IMR-90 (cell line): Measurements from ENCODE around the gene CCDC27. TPM values are rescaled to one million over a fixed set of nuclear protein-coding genes. Genes with fewer than 3 reads are reported as not detected.

Source experiments
- ATAC-seq: fragments of 200-7000 bp; cut with Tn5 transposase; 2 replicates; pipeline ENCODE4 v1.9.1; 2020; ENCODE audit warnings: low read depth, mild to moderate bottlenecking, moderate library complexity
- BruUV-seq: library from RNA; stranded (reverse); fragments of 400-500 nt; replicated peaks from 2 replicates; lab custom pipeline; 2021; lab: Mats Ljungman, UMichigan
- CTCF ChIA-PET: fragments of 300-600 bp; formaldehyde crosslinking; extraction: SDS; loops from one replicate; lab custom pipeline; 2021; ENCODE audit warnings: antibody characterized with exemption; lab: Yijun Ruan, JAX
- POLR2A ChIA-PET: fragments of 300-600 bp; sonication (Branson Sonifier 250); formaldehyde crosslinking; loops from one replicate; lab custom pipeline; 2022; ENCODE audit warnings: antibody characterized with exemption; ENCODE audit not compliant: unreplicated experiment; lab: Charles Lee
- DNase-seq: peaks from one replicate; pipeline ENCODE4 v3.0.0; 2013
- H2AFZ ChIP-seq: replicated peaks from 2 replicates; pipeline ENCODE3; 2013; ENCODE audit warnings: low read length, mild to moderate bottlenecking; ENCODE audit not compliant: poor library complexity
- H2AK5ac ChIP-seq: 2 replicates; pipeline ENCODE4 v1.6.1; 2013; ENCODE audit warnings: low read depth, low read length, inconsistent platforms
- H2AK9ac ChIP-seq: replicated peaks from 2 replicates; pipeline ENCODE3; 2013; ENCODE audit warnings: mild to moderate bottlenecking, low read depth, low read length, moderate library complexity; ENCODE audit not compliant: poor library complexity
- H2BK120ac ChIP-seq: 2 replicates; pipeline ENCODE4 v1.6.1; 2013; ENCODE audit warnings: low read depth, low read length, inconsistent platforms
- H2BK15ac ChIP-seq: 3 replicates; pipeline ENCODE4 v1.6.1; 2013; ENCODE audit warnings: low read depth, low read length, inconsistent platforms
- H2BK20ac ChIP-seq: 2 replicates; pipeline ENCODE4 v1.6.1; 2013; ENCODE audit warnings: low read depth, mild to moderate bottlenecking, inconsistent platforms, low read length, moderate library complexity
- H2BK5ac ChIP-seq: 2 replicates; pipeline ENCODE4 v1.6.1; 2013; ENCODE audit warnings: mild to moderate bottlenecking, low read depth, low read length, inconsistent platforms; ENCODE audit not compliant: poor library complexity, severe bottlenecking
- H3K14ac ChIP-seq: replicated peaks from 2 replicates; pipeline ENCODE4 v1.6.1; 2013; ENCODE audit warnings: low read depth, low read length, inconsistent platforms
- H3K18ac ChIP-seq: 2 replicates; pipeline ENCODE4 v1.6.1; 2013; ENCODE audit warnings: low read depth, low read length, control low read depth
- H3K23ac ChIP-seq: 2 replicates; pipeline ENCODE4 v1.6.1; 2013; ENCODE audit warnings: low read depth, low read length, inconsistent platforms
- H3K27ac ChIP-seq: 2 replicates; pipeline ENCODE4 v1.5.1; 2013; ENCODE audit warnings: mild to moderate bottlenecking, control low read depth, low read length; ENCODE audit not compliant: insufficient read depth
- H3K27me3 ChIP-seq: 2 replicates; pipeline ENCODE4 v1.6.1; 2013; ENCODE audit warnings: low read length; ENCODE audit not compliant: control insufficient read depth, insufficient read depth
- H3K36me3 ChIP-seq: 2 replicates; pipeline ENCODE4 v1.6.1; 2013; ENCODE audit warnings: low read length, mixed read lengths; ENCODE audit not compliant: control insufficient read depth, insufficient read depth
- H3K4ac ChIP-seq: 2 replicates; pipeline ENCODE4 v1.6.1; 2013; ENCODE audit warnings: low read depth, low read length, inconsistent platforms
- H3K4me1 ChIP-seq: 2 replicates; pipeline ENCODE4 v1.6.1; 2013; ENCODE audit warnings: low read length, mixed read lengths; ENCODE audit not compliant: control insufficient read depth, insufficient read depth
- H3K4me2 ChIP-seq: 2 replicates; pipeline ENCODE4 v1.6.1; 2013; ENCODE audit warnings: low read depth, mild to moderate bottlenecking, control low read depth, low read length, moderate library complexity
- H3K4me3 ChIP-seq: 2 replicates; pipeline ENCODE4 v1.5.1; 2013; ENCODE audit warnings: low read depth, mild to moderate bottlenecking, control low read depth, low read length, moderate library complexity; ENCODE audit not compliant: insufficient read depth
- H3K56ac ChIP-seq: 2 replicates; pipeline ENCODE4 v1.6.1; 2013; ENCODE audit warnings: low read length, inconsistent platforms; ENCODE audit not compliant: insufficient read depth; ENCODE audit errors: extremely low read depth
- H3K79me1 ChIP-seq, 2 experiments: 2 replicates each; pipeline ENCODE4 v1.6.1; 2013; ENCODE audit warnings: low read length in 2 of 2, inconsistent platforms in 1 of 2, low read depth in 1 of 2
- H3K9ac ChIP-seq: 2 replicates; pipeline ENCODE4 v1.6.1; 2013; ENCODE audit warnings: low read depth, low read length, control low read depth
- H3K9me1 ChIP-seq: 2 replicates; pipeline ENCODE4 v1.6.1; 2013; ENCODE audit warnings: low read length, inconsistent platforms; ENCODE audit not compliant: insufficient read depth
- H3K9me3 ChIP-seq: 2 replicates; pipeline ENCODE4 v1.6.1; 2013; ENCODE audit warnings: low read length; ENCODE audit not compliant: control insufficient read depth, insufficient read depth
- H4K20me1 ChIP-seq: 2 replicates; pipeline ENCODE4 v1.6.1; 2013; ENCODE audit warnings: low read length, inconsistent platforms; ENCODE audit not compliant: insufficient read depth
- H4K5ac ChIP-seq: 2 replicates; pipeline ENCODE4 v1.6.1; 2013; ENCODE audit warnings: mild to moderate bottlenecking, low read depth, low read length, control low read depth
- H4K8ac ChIP-seq, 2 experiments: 2 replicates each; pipeline ENCODE4 v1.6.1; 2013; ENCODE audit warnings: low read depth in 2 of 2, low read length in 2 of 2, control low read depth in 1 of 2, inconsistent platforms in 1 of 2
- H4K91ac ChIP-seq: 2 replicates; pipeline ENCODE4 v1.6.1; 2013; ENCODE audit warnings: low read depth, low read length, inconsistent platforms; ENCODE audit not compliant: insufficient read depth
- BHLHE40 ChIP-seq: fragments of 150-350 bp; IDR thresholded peaks from 2 replicates; pipeline ENCODE4 v1.6.1; 2016; ENCODE audit warnings: mild to moderate bottlenecking, low read depth, low read length
- CEBPB ChIP-seq: IDR thresholded peaks from 2 replicates; pipeline ENCODE4 v1.6.1; 2012; ENCODE audit warnings: low read depth, low read length, improper control_type of control experiment
- CHD1 ChIP-seq: IDR thresholded peaks from 2 replicates; pipeline ENCODE4 v1.6.1; 2012; ENCODE audit warnings: low read depth, low read length, improper control_type of control experiment
- FOS ChIP-seq: fragments of 150-350 bp; IDR thresholded peaks from 2 replicates; pipeline ENCODE4 v1.6.1; 2016; ENCODE audit warnings: low read depth, low read length
- MAFK ChIP-seq: IDR thresholded peaks from 2 replicates; pipeline ENCODE4 v1.6.1; 2012; ENCODE audit warnings: low read depth, low read length, improper control_type of control experiment
- MAZ ChIP-seq: IDR thresholded peaks from 2 replicates; pipeline ENCODE4 v1.6.1; 2012; ENCODE audit warnings: low read depth, mild to moderate bottlenecking, low read length, improper control_type of control experiment, moderate library complexity, borderline replicate concordance
- MXI1 ChIP-seq: IDR thresholded peaks from 2 replicates; pipeline ENCODE4 v1.6.1; 2012; ENCODE audit warnings: low read depth, mild to moderate bottlenecking, low read length, moderate library complexity, borderline replicate concordance
- NFE2L2 ChIP-seq: fragments of 150-350 bp; IDR thresholded peaks from 2 replicates; pipeline ENCODE4 v1.6.1; 2016; ENCODE audit warnings: low read depth, mild to moderate bottlenecking, low read length
- POLR2A ChIP-seq: IDR thresholded peaks from 2 replicates; pipeline ENCODE4 v1.6.1; 2012; ENCODE audit warnings: mild to moderate bottlenecking, low read depth, low read length
- RAD21 ChIP-seq: IDR thresholded peaks from 2 replicates; pipeline ENCODE4 v1.6.1; 2012; ENCODE audit warnings: low read length, improper control_type of control experiment
- RCOR1 ChIP-seq: IDR thresholded peaks from 2 replicates; pipeline ENCODE4 v1.6.1; 2012; ENCODE audit warnings: mild to moderate bottlenecking, low read length, improper control_type of control experiment; ENCODE audit not compliant: insufficient replicate concordance
- RFX5 ChIP-seq: IDR thresholded peaks from 2 replicates; pipeline ENCODE4 v1.8.0; 2012; ENCODE audit warnings: low read depth, mild to moderate bottlenecking, low read length, moderate library complexity
- SMC3 ChIP-seq: fragments of 150-350 bp; IDR thresholded peaks from 2 replicates; pipeline ENCODE4 v1.6.1; 2016; ENCODE audit warnings: low read depth, mild to moderate bottlenecking, antibody characterized with exemption, low read length, moderate library complexity
- WGBS, 2 experiments: methylation state at CpG; one replicate each; pipeline versions ENCODE4 v1.1.5 to v1.1.7; 2013; ENCODE audit warnings: missing lambda C conversion rate in 2 of 2; ENCODE audit not compliant: insufficient read length in 1 of 2; ENCODE audit errors: extremely low coverage in 2 of 2; 5-methylcytosine and 5-hydroxymethylcytosine counted together
- dilution Hi-C: fragments of 300-500 bp; cut with HindIII; formaldehyde crosslinking; loops from one replicate; pipeline ENCODE4 v1.14.3; 2018; ENCODE audit warnings: low sequenced_read_pairs; ENCODE audit not compliant: unreplicated experiment
- in situ Hi-C: fragments of 300-500 bp; cut with MboI; formaldehyde crosslinking; loops from 3 replicates; pipeline ENCODE4 v1.14.3; 2019; ENCODE audit warnings: low sequenced_read_pairs, inconsistent platforms, mixed read lengths
- intact Hi-C: fragments of 100-400 bp; cut with micrococcal nuclease; formaldehyde crosslinking; loops from 2 replicates; pipeline ENCODE4 v1.10.0; 2022
- polyA plus RNA-seq, 3 experiments: library from polyadenylated mRNA; depleted of rRNA; stranded (reverse); fragments of >200 nt; gene quantifications; 2 replicates each; pipeline ENCODE4 v1.2.3, GENCODE V29; 2012; ENCODE audit warnings: low replicate concordance in 1 of 3
- total RNA-seq: library from RNA; depleted of rRNA; stranded (reverse); fragments of >200 nt; gene quantifications from 2 replicates; pipeline ENCODE4 v1.2.3, GENCODE V29; 2012
- TF ChIP-seq, protein P1 (sequence below): conservative IDR thresholded peaks from 2 replicates; pipeline ENCODE4 v1.5.1; 2012; ENCODE audit warnings: mild to moderate bottlenecking, low read depth, low read length, improper control_type of control experiment
- TF ChIP-seq, protein P2 (sequence below): fragments of 150-350 bp; IDR thresholded peaks from 2 replicates; pipeline ENCODE4 v1.6.1; 2016; ENCODE audit warnings: low read depth, mild to moderate bottlenecking, low read length, moderate library complexity, borderline replicate concordance
- TF ChIP-seq, protein P3 (sequence below): fragments of 150-350 bp; IDR thresholded peaks from 2 replicates; pipeline ENCODE4 v1.6.1; 2017; ENCODE audit warnings: mild to moderate bottlenecking, antibody characterized with exemption, low read length, low read depth

CCDC27 gene
- total and polyA plus RNA-seq, 2 of the 4 experiments (the other 2 are of a cell fraction) = not detected

DNA sequence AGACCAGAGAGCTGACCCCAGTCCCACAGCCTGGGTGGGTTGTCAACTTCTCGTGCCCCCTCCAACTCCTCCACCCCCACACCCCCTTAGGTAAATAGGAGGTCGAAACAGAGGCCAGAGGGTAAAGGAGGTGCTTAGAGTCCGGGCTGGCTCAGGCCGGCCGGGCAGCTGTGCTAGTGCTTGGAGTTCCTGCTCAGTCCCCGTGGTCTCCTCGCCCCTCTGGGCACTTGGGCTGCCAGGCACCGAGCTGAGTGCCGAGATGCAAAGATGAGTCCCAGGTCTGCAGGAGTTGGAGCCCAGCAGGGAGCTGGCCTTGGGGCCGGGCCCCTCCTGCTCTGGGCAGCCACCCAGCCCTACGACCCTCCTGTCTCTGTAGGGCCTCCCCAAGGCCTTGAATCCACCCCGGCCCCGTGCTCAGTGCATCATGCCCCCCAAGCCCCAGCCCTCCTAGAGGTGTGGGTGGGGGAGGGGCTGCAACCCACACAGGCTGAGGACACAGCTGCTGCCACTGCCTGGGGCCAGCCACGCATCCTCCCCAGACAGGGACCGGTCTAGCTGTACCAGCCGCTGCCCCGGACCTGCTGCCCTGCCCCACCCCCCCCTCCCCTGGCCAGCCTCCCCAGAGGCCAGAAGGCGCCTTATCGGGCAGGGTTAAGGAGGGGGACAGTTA is 22.2 kb downstream of the CCDC27 start:
- Histone ChIP-seq H3K4me3 (no peak overlapping the region), H3K23ac (no peak overlapping the region), H3K56ac (no peak overlapping the region), H3K14ac (no peak overlapping the region), H3K36me3 (peaks cover 6% of the 10 kb centered on the region), H3K27ac (no peak overlapping the region), H2BK15ac (no peak overlapping the region), H2AFZ (no peak overlapping the region), H4K20me1 (no peaks in the 10 kb centered on the region), H4K8ac (no peak overlapping the region; a peak in 1 of 4 replicates), H4K91ac (no peak overlapping the region), H3K9me3 (no peaks in the 10 kb centered on the region), H3K79me1 (no peaks in the 10 kb centered on the region), H3K18ac (no peak overlapping the region), H2BK5ac (no peak overlapping the region), H3K4me2 (no peak overlapping the region), H2BK20ac (no peak overlapping the region), H3K4ac (no peak overlapping the region), H2AK9ac (no peak overlapping the region), H3K9ac (no peak overlapping the region), H2AK5ac (no peak overlapping the region), H3K27me3 (no peaks in the 10 kb centered on the region), H3K9me1 (peaks cover 4% of the 10 kb centered on the region; the same call in 1 of the 2 replicates), H4K5ac (no peak overlapping the region), H3K4me1 (peaks cover 18% of the 10 kb centered on the region), H2BK120ac (no peak overlapping the region)
- DNase-seq (no peak), ATAC-seq (no peak)
- intact Hi-C loops (no loop called here), dilution Hi-C loops (no loop called here), in situ Hi-C loops (no loop called here)
- ChIA-PET CTCF (interaction anchor here (0.5 kb wide), 1 partner anchor 22 kb away, joined by 3 read pairs; no protein-coding TSS in a partner anchor), POLR2A (no interaction called here)
- TF ChIP-seq, protein P1, sequence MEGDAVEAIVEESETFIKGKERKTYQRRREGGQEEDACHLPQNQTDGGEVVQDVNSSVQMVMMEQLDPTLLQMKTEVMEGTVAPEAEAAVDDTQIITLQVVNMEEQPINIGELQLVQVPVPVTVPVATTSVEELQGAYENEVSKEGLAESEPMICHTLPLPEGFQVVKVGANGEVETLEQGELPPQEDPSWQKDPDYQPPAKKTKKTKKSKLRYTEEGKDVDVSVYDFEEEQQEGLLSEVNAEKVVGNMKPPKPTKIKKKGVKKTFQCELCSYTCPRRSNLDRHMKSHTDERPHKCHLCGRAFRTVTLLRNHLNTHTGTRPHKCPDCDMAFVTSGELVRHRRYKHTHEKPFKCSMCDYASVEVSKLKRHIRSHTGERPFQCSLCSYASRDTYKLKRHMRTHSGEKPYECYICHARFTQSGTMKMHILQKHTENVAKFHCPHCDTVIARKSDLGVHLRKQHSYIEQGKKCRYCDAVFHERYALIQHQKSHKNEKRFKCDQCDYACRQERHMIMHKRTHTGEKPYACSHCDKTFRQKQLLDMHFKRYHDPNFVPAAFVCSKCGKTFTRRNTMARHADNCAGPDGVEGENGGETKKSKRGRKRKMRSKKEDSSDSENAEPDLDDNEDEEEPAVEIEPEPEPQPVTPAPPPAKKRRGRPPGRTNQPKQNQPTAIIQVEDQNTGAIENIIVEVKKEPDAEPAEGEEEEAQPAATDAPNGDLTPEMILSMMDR = no peak
- TF ChIP-seq NFE2L2 (no peak), RCOR1 (no peak), MAFK (no peak), POLR2A (no peak), BHLHE40 (no peak), RAD21 (no peak), RFX5 (no peak), MAZ (no peak), SMC3 (no peak), FOS (no peak), CHD1 (no peak), CEBPB (no peak), MXI1 (no peak)
- TF ChIP-seq, protein P2, sequence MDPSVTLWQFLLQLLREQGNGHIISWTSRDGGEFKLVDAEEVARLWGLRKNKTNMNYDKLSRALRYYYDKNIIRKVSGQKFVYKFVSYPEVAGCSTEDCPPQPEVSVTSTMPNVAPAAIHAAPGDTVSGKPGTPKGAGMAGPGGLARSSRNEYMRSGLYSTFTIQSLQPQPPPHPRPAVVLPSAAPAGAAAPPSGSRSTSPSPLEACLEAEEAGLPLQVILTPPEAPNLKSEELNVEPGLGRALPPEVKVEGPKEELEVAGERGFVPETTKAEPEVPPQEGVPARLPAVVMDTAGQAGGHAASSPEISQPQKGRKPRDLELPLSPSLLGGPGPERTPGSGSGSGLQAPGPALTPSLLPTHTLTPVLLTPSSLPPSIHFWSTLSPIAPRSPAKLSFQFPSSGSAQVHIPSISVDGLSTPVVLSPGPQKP = no peak
- TF ChIP-seq, protein P3, sequence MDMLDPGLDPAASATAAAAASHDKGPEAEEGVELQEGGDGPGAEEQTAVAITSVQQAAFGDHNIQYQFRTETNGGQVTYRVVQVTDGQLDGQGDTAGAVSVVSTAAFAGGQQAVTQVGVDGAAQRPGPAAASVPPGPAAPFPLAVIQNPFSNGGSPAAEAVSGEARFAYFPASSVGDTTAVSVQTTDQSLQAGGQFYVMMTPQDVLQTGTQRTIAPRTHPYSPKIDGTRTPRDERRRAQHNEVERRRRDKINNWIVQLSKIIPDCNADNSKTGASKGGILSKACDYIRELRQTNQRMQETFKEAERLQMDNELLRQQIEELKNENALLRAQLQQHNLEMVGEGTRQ = no peak
- no CpG with 5 or more reads among the region's 19 CpGs for WGBS, 2 experiments
- BruUV-seq = no TSS peak
